WTC11 (cell line): ENCODE measurements around the gene DRGX. TPM values are rescaled to one million over a fixed set of nuclear protein-coding genes. Genes with fewer than 3 reads are reported as not detected.

Experiments
- ATAC-seq: fragments of 200-7000 bp; cut with Tn5 transposase; 2 replicates; pipeline ENCODE4 v1.10.0; 2021; ENCODE audit warnings: mild to moderate bottlenecking, moderate library complexity
- Bru-seq: library from RNA; stranded (reverse); fragments of 400-500 nt; gene quantifications from one replicate; lab custom pipeline; 2021; lab: Mats Ljungman, UMichigan
- CTCF ChIA-PET: fragments of 300-600 bp; sonication (Branson Sonifier 250); formaldehyde crosslinking; loops from one replicate; lab custom pipeline; 2021; ENCODE audit warnings: antibody characterized with exemption; lab: Charles Lee
- POLR2A ChIA-PET: fragments of 350-600 bp; sonication (Branson Sonifier 250); formaldehyde crosslinking; loops from one replicate; lab custom pipeline; 2021; ENCODE audit warnings: antibody characterized with exemption; lab: Charles Lee
- DNase-seq: peaks from one replicate; pipeline ENCODE4 v3.0.0; 2021; ENCODE audit warnings: low spot score
- H3K27ac Mint-ChIP-seq: 2 replicates; pipeline ENCODE4 v1.8.0; 2021; ENCODE audit warnings: mixed read lengths
- H3K27me3 Mint-ChIP-seq: 2 replicates; pipeline ENCODE4 v1.8.0; 2021; ENCODE audit warnings: low read depth, mild to moderate bottlenecking, moderate library complexity, mixed read lengths
- H3K36me3 Mint-ChIP-seq: 2 replicates; pipeline ENCODE4 v1.8.0; 2021; ENCODE audit warnings: mixed read lengths
- H3K4me1 Mint-ChIP-seq: 2 replicates; pipeline ENCODE4 v1.8.0; 2022; ENCODE audit warnings: mixed read lengths
- H3K4me3 Mint-ChIP-seq: 2 replicates; pipeline ENCODE4 v1.8.0; 2021; ENCODE audit warnings: mild to moderate bottlenecking, moderate library complexity, mixed read lengths
- H3K9me3 Mint-ChIP-seq: 2 replicates; pipeline ENCODE4 v1.8.0; 2021; ENCODE audit warnings: mixed read lengths
- AFF4 ChIP-seq: sonication (generic); formaldehyde crosslinking; IDR thresholded peaks from 2 replicates; pipeline ENCODE4 v1.8.1; 2023; ENCODE audit warnings: mild to moderate bottlenecking, missing genetic modification reagents, borderline replicate concordance
- AR ChIP-seq: fragments of 250-450 bp; sonication (Bioruptor Pico); IDR thresholded peaks from 2 replicates; pipeline ENCODE4 v1.9.0; 2021; ENCODE audit warnings: mild to moderate bottlenecking
- FOXP1 ChIP-seq: sonication (generic); formaldehyde crosslinking; IDR thresholded peaks from 2 replicates; pipeline ENCODE4 v1.8.0; 2022; ENCODE audit warnings: missing genetic modification reagents, mild to moderate bottlenecking, moderate library complexity, borderline replicate concordance
- GABPB1 ChIP-seq: sonication (generic); formaldehyde crosslinking; IDR thresholded peaks from 2 replicates; pipeline ENCODE4 v1.8.1; 2023; ENCODE audit warnings: mild to moderate bottlenecking, missing genetic modification reagents
- JAZF1 ChIP-seq: fragments of 250-450 bp; sonication (Bioruptor Pico); IDR thresholded peaks from 2 replicates; pipeline ENCODE4 v1.9.0; 2021; ENCODE audit warnings: moderate library complexity, mild to moderate bottlenecking, inconsistent platforms
- JUN ChIP-seq: sonication (generic); formaldehyde crosslinking; IDR thresholded peaks from 2 replicates; pipeline ENCODE4 v1.8.0; 2023; ENCODE audit warnings: mild to moderate bottlenecking, missing genetic modification reagents
- NR3C1 ChIP-seq: sonication (generic); formaldehyde crosslinking; conservative IDR thresholded peaks from 2 replicates; pipeline ENCODE4 v1.8.1; 2023; ENCODE audit warnings: low read depth, mild to moderate bottlenecking, missing genetic modification reagents
- PREB ChIP-seq: sonication (generic); formaldehyde crosslinking; IDR thresholded peaks from 2 replicates; pipeline ENCODE4 v1.8.1; 2022; ENCODE audit warnings: mild to moderate bottlenecking, missing genetic modification reagents, moderate library complexity, borderline replicate concordance
- TCF7 ChIP-seq: sonication (generic); formaldehyde crosslinking; IDR thresholded peaks from 2 replicates; pipeline ENCODE4 v1.8.0; 2022; ENCODE audit warnings: mild to moderate bottlenecking, low read depth, missing genetic modification reagents, moderate library complexity
- TEAD4 ChIP-seq: sonication (generic); formaldehyde crosslinking; IDR thresholded peaks from 2 replicates; pipeline ENCODE4 v1.8.0; 2022; ENCODE audit warnings: mild to moderate bottlenecking, missing genetic modification reagents
- USF1 ChIP-seq: sonication (generic); formaldehyde crosslinking; IDR thresholded peaks from 2 replicates; pipeline ENCODE4 v1.8.0; 2022; ENCODE audit warnings: mild to moderate bottlenecking, missing genetic modification reagents
- ZNF416 ChIP-seq: fragments of 250-450 bp; sonication (Bioruptor Pico); IDR thresholded peaks from 2 replicates; pipeline ENCODE4 v1.9.0; 2021; ENCODE audit warnings: mild to moderate bottlenecking, inconsistent platforms
- ZNF423 ChIP-seq: fragments of 250-450 bp; sonication (Bioruptor Pico); IDR thresholded peaks from 2 replicates; pipeline ENCODE4 v2.1.2; 2022; ENCODE audit warnings: mild to moderate bottlenecking, moderate library complexity
- long read RNA-seq, 3 experiments: library from RNA in 1 of 3; library from capped mRNA in 1 of 3; library from polyadenylated mRNA in 1 of 3; unstranded in 2 of 3; stranded (forward) in 1 of 3; transcript quantifications; one replicate each; pipeline ENCODE4 v2.0.0, GENCODE V29; 2021
- total RNA-seq: library from RNA; stranded (reverse); gene quantifications from 3 replicates; pipeline ENCODE4 v1.2.3, GENCODE V29; 2021
- TF ChIP-seq, protein P1 (sequence below): fragments of 250-450 bp; sonication (Bioruptor Pico); IDR thresholded peaks from 2 replicates; pipeline ENCODE4 v1.9.0; 2021; ENCODE audit warnings: moderate library complexity, mild to moderate bottlenecking, inconsistent platforms, borderline replicate concordance
- TF ChIP-seq, protein P2 (sequence below): sonication (generic); formaldehyde crosslinking; IDR thresholded peaks from 2 replicates; pipeline ENCODE4 v1.8.1; 2023; ENCODE audit warnings: mild to moderate bottlenecking, missing genetic modification reagents, moderate library complexity

DRGX gene
- total RNA-seq, result not detected in 3 replicates
- Bru-seq, nascent RNA, result percentile 6 among the genes with signal in this experiment
- long read RNA-seq, experiment 1, result 0 reads
- long read RNA-seq, experiment 2, result 0 reads
- long read RNA-seq, experiment 3, result 0 reads

- H3K36me3 Mint-ChIP-seq, result no peaks in the 10 kb centered on the region
- POLR2A ChIA-PET, result no interaction called here
- no peaks in the 10 kb centered on the region for H3K9me3 Mint-ChIP-seq
- TF ChIP-seq TCF7 (CRISPR knock-in tag), result no peak
- TF ChIP-seq, protein P1, sequence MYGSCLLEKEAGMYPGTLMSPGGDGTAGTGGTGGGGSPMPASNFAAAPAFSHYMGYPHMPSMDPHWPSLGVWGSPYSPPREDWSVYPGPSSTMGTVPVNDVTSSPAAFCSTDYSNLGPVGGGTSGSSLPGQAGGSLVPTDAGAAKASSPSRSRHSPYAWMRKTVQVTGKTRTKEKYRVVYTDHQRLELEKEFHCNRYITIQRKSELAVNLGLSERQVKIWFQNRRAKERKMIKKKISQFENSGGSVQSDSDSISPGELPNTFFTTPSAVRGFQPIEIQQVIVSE (CRISPR knock-in tag), result no peak
- no peak for TF ChIP-seq NR3C1 (CRISPR knock-in tag)
- TF ChIP-seq PREB (CRISPR knock-in tag), result no peak
- H3K4me1 Mint-ChIP-seq, result peaks cover 32% of the 10 kb centered on the region
- peak; percentile 1; the same call in 1 of the 2 replicates for ATAC-seq
- no peak within 1 kb of the TSS for H3K27ac Mint-ChIP-seq
- CTCF ChIA-PET, result interaction anchor here (0.7 to 2.7 kb wide), 7 partner anchors 9 to 395 kb away, joined by 3 to 36 read pairs (median 3); no protein-coding TSS in a partner anchor
- peak within 1 kb of the TSS; percentile 75 for H3K4me3 Mint-ChIP-seq
- peak; percentile 32 for DNase-seq
- peaks cover 99% of the 10 kb centered on the region for H3K27me3 Mint-ChIP-seq
Observed at GRCh38 chr10:49395741-49396665, at the start of gene DRGX. DRGX (minus strand) TSS chr10:49396089; CDS start chr10:49395440, 649 bp downstream.

GRCh38 chr10:49444349-49444748, 48.5 kb upstream of the DRGX start:
- ATAC-seq (no peak), DNase-seq (no peak)
- Mint-ChIP-seq H3K27me3 (no peaks in the 10 kb centered on the region; the same call in 1 of the 2 replicates), H3K4me3 (no peak overlapping the region), H3K4me1 (peaks cover 16% of the 10 kb centered on the region), H3K36me3 (peaks cover 13% of the 10 kb centered on the region), H3K27ac (no peak overlapping the region), H3K9me3 (peaks cover 30% of the 10 kb centered on the region)
- TF ChIP-seq TCF7 (CRISPR knock-in tag), result no peak
- TF ChIP-seq ZNF423, result no peak
- TF ChIP-seq JUN, result no peak
- no peak for TF ChIP-seq JAZF1 (CRISPR knock-in tag)
- TF ChIP-seq ZNF416 (CRISPR knock-in tag), result no peak
- TF ChIP-seq, protein P2, sequence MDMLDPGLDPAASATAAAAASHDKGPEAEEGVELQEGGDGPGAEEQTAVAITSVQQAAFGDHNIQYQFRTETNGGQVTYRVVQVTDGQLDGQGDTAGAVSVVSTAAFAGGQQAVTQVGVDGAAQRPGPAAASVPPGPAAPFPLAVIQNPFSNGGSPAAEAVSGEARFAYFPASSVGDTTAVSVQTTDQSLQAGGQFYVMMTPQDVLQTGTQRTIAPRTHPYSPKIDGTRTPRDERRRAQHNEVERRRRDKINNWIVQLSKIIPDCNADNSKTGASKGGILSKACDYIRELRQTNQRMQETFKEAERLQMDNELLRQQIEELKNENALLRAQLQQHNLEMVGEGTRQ (CRISPR knock-in tag), result no peak
- no peak for TF ChIP-seq GABPB1 (CRISPR knock-in tag)
- TF ChIP-seq AFF4 (CRISPR knock-in tag), result no peak
- TF ChIP-seq AR, result no peak
- TF ChIP-seq FOXP1, result no peak
- no peak for TF ChIP-seq USF1 (CRISPR knock-in tag)
- no peak for TF ChIP-seq TEAD4 (CRISPR knock-in tag)
- ChIA-PET POLR2A (no interaction called here), CTCF (no interaction called here)
